Activated effector memory CD4-positive, alpha-beta T cell treated with Interleukin-2 at 50 U/mL for 16 hours (primary cell): ENCODE measurements around the gene RBM7.
A peak's percentile ranks its signal among the peaks of the same experiment; 100 is the strongest.

Experiments
- DNase-seq: peaks from one replicate; pipeline ENCODE4 v3.0.0-alpha.2; 2020

RBM7 gene

DNA sequence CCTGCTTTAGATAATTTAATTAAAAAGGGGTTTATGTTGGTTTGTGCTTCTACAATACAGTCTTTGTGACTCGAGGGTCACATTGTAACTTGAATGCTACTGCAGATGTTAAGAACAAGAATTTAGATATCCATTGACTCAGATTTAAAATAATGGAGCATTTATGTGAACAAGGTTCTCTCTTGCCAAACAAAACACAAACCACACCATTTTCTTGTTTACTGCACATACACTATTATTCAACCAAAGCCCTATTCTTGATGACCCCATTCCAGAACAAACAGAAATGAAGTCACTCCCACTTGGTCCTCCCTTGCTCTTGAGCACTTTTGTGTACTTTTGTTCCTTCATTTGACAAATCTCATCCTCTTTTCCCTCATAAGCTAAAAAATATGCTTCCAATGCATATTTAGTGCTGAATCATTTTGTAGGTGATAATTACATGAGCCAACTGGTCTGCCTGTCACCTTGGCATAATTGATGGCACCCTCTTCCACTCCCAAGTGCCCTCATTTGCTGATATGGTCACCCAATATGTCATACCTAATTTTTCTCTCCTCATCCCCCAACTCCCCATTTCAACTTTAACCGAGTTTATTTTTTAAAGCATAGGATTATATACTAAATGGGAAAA is 3.0 kb upstream of the RBM7 start:
- no peak for DNase-seq

GRCh38 chr11:114398303-114398920 is 2.1 kb upstream of the RBM7 start:
- DNase-seq, result no peak

- DNase-seq, result no peak
These were observed 813 bp upstream of the RBM7 start for GRCh38 chr11:114399490-114400215.

DNA sequence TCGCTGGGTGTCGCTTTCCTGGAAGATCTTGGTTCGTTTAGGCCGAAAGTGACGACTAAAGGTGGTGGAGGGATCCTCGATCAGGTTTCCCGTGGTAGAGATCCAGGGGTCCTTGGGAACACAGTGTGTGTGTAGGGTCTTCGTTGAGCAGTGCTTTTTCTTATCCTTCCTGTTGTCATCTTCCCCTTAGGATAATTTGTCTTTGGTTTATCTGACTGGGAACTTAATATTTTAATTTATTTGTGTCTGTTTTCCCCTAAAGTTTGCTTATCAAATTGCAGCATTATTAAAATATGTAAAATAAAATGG is 403 bp downstream of the RBM7 start:
- no peak for DNase-seq

DNA sequence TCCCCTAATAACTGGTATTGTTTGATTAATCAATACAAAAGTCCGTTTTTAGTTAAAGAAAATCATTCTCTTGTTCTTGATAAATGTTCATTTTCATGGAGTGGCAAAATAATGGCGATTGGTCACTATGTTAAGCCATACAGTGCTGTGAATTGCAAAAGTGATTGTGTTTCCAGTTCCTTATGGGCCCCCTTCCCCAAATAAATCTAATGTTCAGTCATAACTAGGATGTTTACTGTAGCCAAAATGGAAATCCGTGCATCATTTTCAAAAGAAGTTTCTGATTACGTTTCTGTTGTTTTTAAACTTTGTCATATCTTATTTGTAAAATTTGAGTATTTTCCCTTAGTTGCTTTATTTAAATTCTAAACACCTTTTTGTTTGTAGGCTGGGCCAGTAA is 845 bp downstream of the RBM7 start:
- no peak for DNase-seq

GRCh38 chr11:114412946-114413345 is 12.5 kb downstream of the RBM7 start:
- no peak for DNase-seq

- DNase-seq, result no peak
These were observed 13.5 kb downstream of the RBM7 start for GRCh38 chr11:114413958-114414357.

DNA sequence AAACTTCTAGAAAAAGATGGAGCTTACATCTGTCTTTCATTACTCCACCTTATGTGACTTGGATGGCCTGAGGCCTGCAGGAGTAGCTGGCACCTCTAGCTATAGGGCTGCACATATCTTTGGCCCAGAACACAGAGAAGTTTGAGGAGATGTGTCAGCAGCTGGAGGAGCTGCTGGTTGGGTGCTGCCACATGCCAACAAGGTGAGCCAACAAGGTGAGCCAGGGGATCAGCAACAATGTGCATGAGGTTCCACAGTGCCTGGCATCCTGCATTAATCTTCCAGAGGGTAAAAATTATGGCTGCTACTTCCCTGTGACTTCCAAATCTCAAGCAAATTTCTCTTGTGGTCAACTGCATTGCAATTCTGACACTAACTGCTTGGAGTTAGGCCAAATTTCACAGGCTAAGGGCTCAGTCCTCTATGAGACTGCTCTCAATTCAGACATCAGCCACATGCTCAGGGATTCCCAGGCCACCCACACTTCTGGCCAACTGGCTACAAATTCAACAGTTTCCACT is 16.0 kb downstream of the RBM7 start:
- DNase-seq, result no peak

DNA sequence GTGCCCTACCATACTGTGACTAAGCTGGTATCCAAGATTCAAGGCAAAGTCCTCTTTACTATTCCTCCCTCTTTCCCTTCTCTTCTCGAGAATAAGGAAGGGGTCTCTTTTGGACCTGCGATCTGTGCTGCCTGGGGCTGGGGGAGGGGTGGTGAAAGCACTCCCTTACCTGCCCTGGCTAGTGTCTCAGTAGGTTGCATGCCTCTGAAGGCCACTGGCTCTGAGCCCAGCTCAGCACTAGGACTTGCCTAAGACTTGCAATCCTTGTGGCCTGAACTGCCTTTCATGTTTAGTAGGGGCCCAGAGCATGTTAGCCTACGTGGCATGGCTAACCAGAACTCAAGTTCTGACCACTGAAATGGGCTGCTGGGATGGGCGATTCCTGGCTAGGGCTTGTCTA is 25.8 kb downstream of the RBM7 start:
- no peak for DNase-seq

DNA sequence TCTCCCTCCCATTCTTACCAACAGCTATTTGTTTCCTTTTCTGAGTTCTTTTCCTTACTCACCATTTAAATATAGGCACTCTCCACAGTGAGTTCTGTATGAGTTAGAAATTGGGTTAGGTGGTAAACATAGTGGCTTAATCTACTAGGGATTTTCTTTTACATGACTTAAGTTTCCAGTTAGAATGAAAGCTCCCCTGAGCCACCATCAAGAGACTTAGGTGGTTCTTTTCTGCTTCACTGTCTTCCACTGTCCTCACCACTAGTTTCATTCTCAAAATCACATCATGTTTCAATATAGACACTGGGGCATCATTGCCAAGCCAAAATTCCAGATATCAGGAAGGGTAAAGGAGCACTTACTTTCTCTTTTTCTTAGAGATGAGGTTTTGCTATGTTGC is 29.8 kb downstream of the RBM7 start:
- DNase-seq, result no peak

DNA sequence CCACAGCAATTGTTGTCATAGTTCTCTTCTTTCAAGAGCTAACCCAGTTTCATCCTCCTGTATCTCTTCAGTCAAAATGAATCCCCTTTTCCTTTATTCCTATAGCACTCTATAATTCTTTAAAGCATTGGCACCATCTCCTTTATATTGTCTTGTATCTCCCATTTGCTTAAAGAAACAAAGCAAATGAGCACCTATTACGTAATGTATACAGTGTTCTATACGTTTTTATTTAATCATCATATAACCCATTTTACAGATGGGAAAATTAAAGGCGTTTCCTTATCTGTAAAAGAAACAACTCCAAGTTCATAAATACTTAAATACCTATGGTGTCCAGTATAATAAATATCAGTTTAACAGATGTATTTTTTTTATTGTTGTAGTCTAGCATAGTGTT is 32.4 kb downstream of the RBM7 start:
- DNase-seq, result no peak

GRCh38 chr11:114433376-114433775 is 32.9 kb downstream of the RBM7 start:
- no peak for DNase-seq

DNA sequence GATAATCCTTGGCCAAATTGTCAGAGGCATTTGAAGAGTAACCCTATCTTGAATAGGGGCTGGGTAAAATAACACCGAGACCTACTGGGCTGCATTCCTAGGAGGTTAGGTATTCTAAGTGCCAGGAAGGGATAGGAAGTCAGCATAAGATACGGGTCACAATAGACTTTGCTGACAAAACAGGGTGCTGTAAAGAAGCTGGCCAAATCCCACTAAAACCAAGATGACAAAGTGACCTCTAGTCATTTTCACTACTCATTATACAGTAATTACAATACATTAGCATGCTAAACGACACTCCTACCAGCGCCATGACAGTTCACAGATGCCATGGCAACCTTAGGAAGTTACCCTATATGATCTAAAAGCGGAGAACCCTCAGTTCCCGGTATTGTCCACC is 37.8 kb downstream of the RBM7 start:
- DNase-seq, result no peak

GRCh38 chr11:114439229-114440120 is 39.0 kb downstream of the RBM7 start, which contains the start of gene REXO2:
TSS of gene REXO2 (plus strand) at chr11:114439467. CDS start at chr11:114439529, 62 bp downstream.
- DNase-seq, result peak; percentile 91

- no peak for DNase-seq
These were observed 39.8 kb downstream of the RBM7 start for GRCh38 chr11:114440121-114440860.

DNA sequence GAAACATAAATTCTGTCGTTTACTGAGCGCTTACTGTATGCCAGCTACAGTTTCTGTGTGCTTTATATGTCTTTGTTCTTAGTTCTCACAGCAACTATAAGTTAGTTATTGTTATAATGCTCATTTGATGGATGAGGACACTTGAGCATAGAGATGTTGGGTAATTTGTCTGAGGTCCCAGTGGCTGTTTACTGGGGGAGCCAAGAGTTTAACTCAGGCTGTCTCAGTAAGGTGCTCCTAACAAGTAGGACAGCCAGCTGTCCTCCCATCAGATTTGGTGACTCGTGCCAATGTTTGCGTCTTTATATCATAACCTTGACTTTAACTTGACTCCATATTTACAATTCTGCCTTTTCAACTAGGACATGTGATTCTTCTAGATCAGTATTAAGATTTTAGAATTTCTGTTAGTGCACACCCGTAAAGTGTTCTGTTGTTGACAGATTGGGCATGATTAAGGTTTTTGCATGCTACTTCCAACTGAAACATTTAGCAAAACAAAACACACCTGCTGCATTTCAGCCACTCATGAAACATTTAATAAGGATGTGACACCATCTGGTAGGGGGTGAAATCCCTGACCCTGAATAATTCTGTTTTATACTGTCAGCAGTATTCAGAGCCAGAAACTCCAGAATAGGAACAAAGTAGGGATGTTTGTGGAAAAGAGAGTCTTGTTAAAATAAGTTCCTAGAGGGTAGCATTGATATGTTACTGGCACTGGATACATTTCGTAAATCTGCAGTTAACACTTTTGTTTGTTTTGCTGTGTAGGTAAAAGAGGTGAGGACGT is 40.7 kb downstream of the RBM7 start:
- DNase-seq, result no peak

DNA sequence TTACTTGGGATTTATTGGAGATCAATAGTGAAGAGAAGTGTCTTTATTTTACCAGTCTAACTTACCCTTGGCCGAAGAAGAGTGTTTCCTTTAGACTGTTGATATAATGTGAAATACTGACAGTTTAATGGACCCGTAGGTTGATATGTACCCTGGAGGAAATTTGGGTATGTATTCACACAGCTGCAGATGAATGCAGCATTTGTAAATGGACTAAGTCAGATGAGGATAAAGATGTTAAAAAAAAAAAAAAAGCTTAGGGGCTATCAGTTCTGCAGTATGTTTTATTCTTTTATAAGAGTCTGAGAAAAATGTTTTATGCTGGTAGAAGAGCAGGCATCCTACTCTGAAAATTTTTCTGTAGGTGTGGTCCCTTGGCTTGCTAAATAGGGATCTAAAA is 41.5 kb downstream of the RBM7 start:
- DNase-seq, result no peak

DNA sequence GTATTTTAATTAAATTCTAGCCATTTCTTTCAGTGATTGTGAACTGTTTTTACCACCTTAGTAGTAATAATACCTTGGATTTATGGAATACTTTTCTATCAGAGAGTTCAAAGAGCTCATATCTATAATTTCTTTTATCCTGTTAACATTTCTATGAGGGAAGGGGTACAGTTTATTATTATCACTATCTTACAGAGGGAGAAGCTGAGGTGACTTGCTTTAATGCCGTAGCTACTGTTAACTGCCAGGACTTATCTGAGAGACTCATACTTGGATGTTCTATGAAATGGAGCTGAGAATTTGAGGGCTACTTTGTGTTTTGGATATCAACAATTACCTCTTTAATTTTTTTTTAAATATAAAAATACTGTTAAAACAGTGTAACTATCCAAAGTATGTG is 42.1 kb downstream of the RBM7 start:
- DNase-seq, result no peak

DNA sequence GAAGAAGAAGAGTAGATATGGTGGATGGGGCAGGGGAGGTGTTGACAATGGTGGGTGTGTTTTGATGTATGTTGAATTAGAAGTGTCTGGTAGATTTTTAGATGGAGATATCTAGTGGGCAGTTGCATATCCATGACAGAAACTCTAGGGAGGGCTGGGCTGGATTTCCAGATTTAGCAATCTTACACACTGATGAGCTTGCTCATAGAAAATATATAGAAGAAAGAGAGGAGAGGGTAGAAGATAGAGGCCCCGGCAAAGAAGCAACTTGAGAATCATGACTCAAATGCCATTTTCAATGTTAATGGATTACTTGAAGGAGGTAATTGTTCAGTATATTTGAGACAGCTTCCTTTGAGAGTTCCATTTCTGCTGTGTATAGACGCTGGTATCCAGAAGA is 47.0 kb downstream of the RBM7 start:
- DNase-seq, result no peak

DNA sequence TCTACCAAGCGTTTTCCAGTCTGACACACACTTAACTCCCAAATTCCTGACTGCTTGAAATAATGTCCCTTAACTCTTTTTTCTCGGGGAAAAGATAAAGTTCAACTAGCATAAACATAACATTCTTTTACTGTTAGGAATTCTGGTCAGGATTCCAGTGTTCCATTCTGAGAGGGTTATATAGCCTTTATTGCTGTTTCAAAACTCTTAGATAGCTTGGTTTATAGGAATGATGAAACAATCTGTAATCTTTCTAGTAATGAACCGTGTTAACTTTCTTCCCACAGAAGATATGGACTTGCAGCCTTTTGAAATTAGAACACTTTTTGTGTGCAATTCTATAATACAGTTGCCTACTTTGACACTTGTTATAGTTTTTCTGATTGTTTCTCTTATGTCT is 47.4 kb downstream of the RBM7 start:
- DNase-seq, result no peak

DNA sequence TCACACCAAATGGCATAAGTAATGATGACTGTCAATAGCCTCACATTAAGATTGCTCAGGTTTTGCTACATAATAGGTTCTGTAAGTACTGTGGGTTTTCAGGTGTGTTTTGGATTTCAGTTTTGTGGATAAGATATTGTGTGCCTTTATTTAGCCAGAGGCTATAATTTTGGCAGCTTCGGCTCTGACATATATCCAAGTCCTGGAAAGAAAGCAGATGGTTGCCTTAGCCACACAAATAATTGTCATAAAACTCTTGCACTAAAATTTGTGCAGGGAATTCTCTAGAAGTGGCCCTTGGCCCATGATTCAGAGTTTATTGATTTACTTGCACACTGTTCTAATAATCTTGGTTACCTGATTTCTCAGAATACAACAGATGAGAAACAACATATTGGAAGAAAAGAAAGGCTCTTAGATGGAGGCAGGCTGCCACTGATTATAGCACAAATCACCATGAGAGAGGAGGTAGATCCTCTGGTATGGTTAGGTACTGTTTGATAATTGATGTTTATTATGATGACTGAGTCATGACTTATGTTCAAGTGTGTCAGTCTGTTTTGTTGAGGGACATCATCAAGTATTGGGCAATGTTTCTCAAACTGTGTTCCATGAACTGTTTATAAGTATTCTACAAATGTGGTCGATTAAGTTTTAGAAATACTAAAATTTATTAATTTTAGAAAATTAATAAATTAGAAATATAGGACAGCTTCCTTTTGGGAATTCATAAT is 48.5 kb downstream of the RBM7 start:
- DNase-seq, result no peak
